Suprapubic skin (tissue), 4 donors: ENCODE results near the gene BAG5. TPM values are rescaled to one million over a fixed set of nuclear protein-coding genes. Genes with fewer than 3 reads are reported as not detected.

ENCODE experiments used
- DNase-seq, 2 donors: peaks; one replicate each; pipeline ENCODE4 v3.0.0-alpha.2; 2019; ENCODE audit warnings: low spot score in 2 of 2
- H3K27ac ChIP-seq: fragments of 200-600 bp; sonication (generic); one replicate; pipeline ENCODE4 v1.5.1; 2019
- H3K27me3 ChIP-seq: fragments of 200-600 bp; sonication (generic); one replicate; pipeline ENCODE4 v1.5.1; 2019
- H3K36me3 ChIP-seq: fragments of 200-600 bp; sonication (generic); one replicate; pipeline ENCODE4 v1.5.1; 2019
- H3K4me1 ChIP-seq: fragments of 200-600 bp; sonication (generic); one replicate; pipeline ENCODE4 v1.5.1; 2019
- H3K4me3 ChIP-seq: fragments of 200-600 bp; sonication (generic); one replicate; pipeline ENCODE4 v1.5.1; 2019; ENCODE audit warnings: mild to moderate bottlenecking
- H3K9me3 ChIP-seq: fragments of 200-600 bp; sonication (generic); one replicate; pipeline ENCODE4 v1.5.1; 2019
- EP300 ChIP-seq: sonication (generic); formaldehyde crosslinking; IDR thresholded peaks from one replicate; pipeline ENCODE4 v1.6.1; 2017; ENCODE audit warnings: antibody characterized with exemption
- POLR2A ChIP-seq, 2 donors: fragments of 450-650 bp; IDR thresholded peaks; one replicate each; pipeline ENCODE4 v1.6.1; 2017; ENCODE audit warnings: antibody characterized with exemption in 2 of 2, mild to moderate bottlenecking in 2 of 2, moderate library complexity in 2 of 2
- POLR2AphosphoS5 ChIP-seq, 3 donors: sonication (generic); formaldehyde crosslinking; IDR thresholded peaks; one replicate each; pipeline ENCODE4 v1.6.1; 2017; ENCODE audit warnings: antibody characterized with exemption in 3 of 3
- WGBS: methylation state at CpG from one replicate; pipeline ENCODE4 v1.1.5; 2018; 5-methylcytosine and 5-hydroxymethylcytosine counted together
- total RNA-seq, 4 donors: library from RNA; depleted of rRNA; stranded (reverse); fragments of >200 nt; gene quantifications; one replicate each; pipeline ENCODE4 v1.1.0, GENCODE V29; 2016
- TF ChIP-seq, protein P1 (sequence below), 2 donors: fragments of 200-600 bp in 1 of 2; fragments of 450-650 bp in 1 of 2; sonication (generic) in 1 of 2; IDR thresholded peaks; one replicate each; pipeline ENCODE4 v1.5.1; 2016 to 2019; ENCODE audit warnings: antibody characterized with exemption in 2 of 2, mild to moderate bottlenecking in 1 of 2, moderate library complexity in 1 of 2

Gene BAG5
- total RNA-seq, 4 donors from 2014 or later, result 30.2 to 55.1 (median 39.9) TPM

- Histone ChIP-seq H3K9me3 (no peaks in the 10 kb centered on the region), H3K27me3 (peaks cover 6% of the 10 kb centered on the region), H3K27ac (no peak overlapping the region), H3K4me1 (peaks cover 73% of the 10 kb centered on the region), H3K36me3 (no peaks in the 10 kb centered on the region), H3K4me3 (peak overlapping the region; percentile 65)
- DNase-seq, result no peak
- WGBS, result 45% methylated on average over 10 of the region's 10 CpGs
- TF ChIP-seq POLR2AphosphoS5 (IDR thresholded peaks at IDR 0.05) (no peak), EP300 (no peak), POLR2A (IDR thresholded peaks at IDR 0.05) (no peak)
- TF ChIP-seq, protein P1, sequence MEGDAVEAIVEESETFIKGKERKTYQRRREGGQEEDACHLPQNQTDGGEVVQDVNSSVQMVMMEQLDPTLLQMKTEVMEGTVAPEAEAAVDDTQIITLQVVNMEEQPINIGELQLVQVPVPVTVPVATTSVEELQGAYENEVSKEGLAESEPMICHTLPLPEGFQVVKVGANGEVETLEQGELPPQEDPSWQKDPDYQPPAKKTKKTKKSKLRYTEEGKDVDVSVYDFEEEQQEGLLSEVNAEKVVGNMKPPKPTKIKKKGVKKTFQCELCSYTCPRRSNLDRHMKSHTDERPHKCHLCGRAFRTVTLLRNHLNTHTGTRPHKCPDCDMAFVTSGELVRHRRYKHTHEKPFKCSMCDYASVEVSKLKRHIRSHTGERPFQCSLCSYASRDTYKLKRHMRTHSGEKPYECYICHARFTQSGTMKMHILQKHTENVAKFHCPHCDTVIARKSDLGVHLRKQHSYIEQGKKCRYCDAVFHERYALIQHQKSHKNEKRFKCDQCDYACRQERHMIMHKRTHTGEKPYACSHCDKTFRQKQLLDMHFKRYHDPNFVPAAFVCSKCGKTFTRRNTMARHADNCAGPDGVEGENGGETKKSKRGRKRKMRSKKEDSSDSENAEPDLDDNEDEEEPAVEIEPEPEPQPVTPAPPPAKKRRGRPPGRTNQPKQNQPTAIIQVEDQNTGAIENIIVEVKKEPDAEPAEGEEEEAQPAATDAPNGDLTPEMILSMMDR (IDR thresholded peaks at IDR 0.05), result no peak
Measured at GRCh38 chr14:103523575-103523954, 38.9 kb downstream of the BAG5 start.

- DNase-seq, result peak in 1 of 2 donors; percentile 81
- Histone ChIP-seq H3K4me3 (peak within 1 kb of the TSS; percentile 65), H3K4me1 (peaks cover 73% of the 10 kb centered on the region), H3K36me3 (no peaks in the 10 kb centered on the region), H3K9me3 (no peaks in the 10 kb centered on the region), H3K27ac (peak within 1 kb of the TSS; percentile 86), H3K27me3 (peaks cover 6% of the 10 kb centered on the region)
- TF ChIP-seq POLR2A (IDR thresholded peaks at IDR 0.05) (peak; percentile 44 to 58), POLR2AphosphoS5 (IDR thresholded peaks at IDR 0.05) (no peak)
- 18% methylated on average over 5 of the region's 107 CpGs for WGBS
Measured at GRCh38 chr14:103522649-103523574, 39.5 kb downstream of the BAG5 start, which contains the start of gene CKB. Gene CKB, minus strand, starts transcription at chr14:103522830. Its CDS starts 337 bp downstream, at chr14:103522493.

- Histone ChIP-seq H3K9me3 (no peaks in the 10 kb centered on the region), H3K27me3 (peaks cover 6% of the 10 kb centered on the region), H3K4me1 (peaks cover 73% of the 10 kb centered on the region), H3K27ac (peak overlapping the region; percentile 86), H3K36me3 (no peaks in the 10 kb centered on the region), H3K4me3 (peak overlapping the region; percentile 65)
- peak in 1 of 2 donors; percentile 76 for DNase-seq
- WGBS, result under 1% methylated on average over 23 of the region's 74 CpGs
- TF ChIP-seq POLR2A (IDR thresholded peaks at IDR 0.05) (no peak), POLR2AphosphoS5 (IDR thresholded peaks at IDR 0.05) (no peak), EP300 (no peak)
- TF ChIP-seq, protein P1 (IDR thresholded peaks at IDR 0.05), result no peak
Measured at GRCh38 chr14:103521951-103522563, 40.4 kb downstream of the BAG5 start.

DNA sequence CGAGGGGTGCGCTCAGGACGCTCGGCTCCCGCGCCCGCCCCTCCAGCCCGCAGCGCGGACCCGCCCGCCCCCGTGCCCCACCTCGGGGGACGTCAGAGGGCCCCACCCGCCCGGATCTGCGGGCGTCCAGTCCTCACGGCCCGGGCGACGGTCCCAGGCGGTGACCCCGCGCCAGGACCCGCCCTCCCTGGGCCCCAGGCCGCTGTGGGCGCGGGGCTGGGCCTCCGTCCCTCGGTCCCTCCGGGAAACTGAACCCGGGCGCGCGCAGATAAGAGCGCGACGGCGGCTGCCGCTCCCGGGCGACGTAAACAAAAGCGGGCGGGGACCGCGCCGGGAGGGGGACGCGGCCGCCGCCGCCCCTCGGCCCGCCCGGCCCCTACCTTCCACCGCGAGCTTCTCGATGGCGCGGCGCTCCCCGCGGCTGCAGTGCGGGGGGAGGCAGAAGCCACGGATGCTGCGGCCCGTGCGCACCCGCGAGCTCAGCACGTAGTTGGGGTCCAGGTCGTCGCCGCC, 41.0 kb downstream of the BAG5 start:
- Histone ChIP-seq H3K4me1 (peaks cover 72% of the 10 kb centered on the region), H3K27ac (peak overlapping the region; percentile 86)

DNA sequence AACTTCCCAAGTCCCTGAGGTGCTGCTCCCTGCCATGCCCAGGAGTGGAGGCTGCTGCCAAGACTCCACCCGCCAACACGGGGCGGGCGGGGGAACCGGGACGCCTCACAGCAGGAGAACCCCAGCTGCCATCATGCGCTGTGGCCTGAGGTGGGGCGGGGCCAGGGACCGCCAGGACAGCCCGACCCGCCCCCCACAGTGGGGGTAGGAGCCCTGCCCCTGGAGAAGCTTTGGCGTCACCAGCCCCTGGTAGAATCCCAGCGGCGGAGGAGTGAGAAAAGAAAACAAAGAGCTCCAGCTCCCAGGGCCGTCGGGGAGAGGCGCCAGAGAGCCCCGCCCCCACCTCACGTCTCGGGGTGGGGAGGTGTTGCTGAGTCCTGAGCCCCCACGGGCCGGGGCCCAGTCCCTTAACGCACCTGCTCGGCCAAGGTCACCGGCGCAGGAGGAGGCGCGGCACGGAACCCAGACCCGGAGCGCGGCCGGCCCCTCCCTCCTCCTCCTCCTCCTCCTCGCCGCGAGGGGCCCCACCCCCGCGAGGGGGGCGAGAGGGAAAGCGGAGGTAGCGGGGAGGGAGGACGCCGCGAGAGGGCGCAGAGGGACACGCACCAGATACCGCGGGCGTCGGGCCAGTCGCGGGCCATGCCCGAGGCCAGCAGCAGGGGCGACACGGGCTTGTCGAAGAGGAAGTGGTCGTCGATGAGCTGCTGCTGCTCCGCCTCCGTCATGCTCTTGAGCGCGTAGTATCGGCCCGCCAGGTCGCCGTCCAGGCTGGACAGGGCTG, 41.6 kb downstream of the BAG5 start:
- H3K27ac ChIP-seq, result peak overlapping the region; percentile 86
- peak overlapping the region; percentile 65 for H3K4me3 ChIP-seq
- TF ChIP-seq EP300 (no peak), POLR2AphosphoS5 (IDR thresholded peaks at IDR 0.05) (peak in 1 of 3 donors; percentile 23), POLR2A (IDR thresholded peaks at IDR 0.05) (no peak)
- TF ChIP-seq, protein P1 (IDR thresholded peaks at IDR 0.05), result peak; percentile 11 to 63
- peak; percentile 84 to 90 for DNase-seq
- no peaks in the 10 kb centered on the region for H3K9me3 ChIP-seq
- H3K36me3 ChIP-seq, result no peaks in the 10 kb centered on the region
- 1% methylated on average over 12 of the region's 66 CpGs for WGBS
- H3K4me1 ChIP-seq, result peaks cover 74% of the 10 kb centered on the region
- H3K27me3 ChIP-seq, result peaks cover 6% of the 10 kb centered on the region

More for the DNA sequence above, 41.0 kb downstream of the BAG5 start:
- peak in 1 of 2 donors; percentile 64 for DNase-seq
- no CpG with 5 or more reads among the region's 77 CpGs for WGBS
- H3K27me3 ChIP-seq, result peaks cover 6% of the 10 kb centered on the region
- TF ChIP-seq POLR2A (IDR thresholded peaks at IDR 0.05), result no peak
- H3K4me3 ChIP-seq, result peak overlapping the region; percentile 65
- no peaks in the 10 kb centered on the region for H3K9me3 ChIP-seq
- H3K36me3 ChIP-seq, result no peaks in the 10 kb centered on the region
